Stimulated activated naive CD8-positive, alpha-beta T cell treated with anti-CD3 and anti-CD28 coated beads, Interleukin-15, Interleukin-2, amounts not matched to agents 100 ng/mL and 50 ng/mL, for 24 hours (primary cell): ENCODE data around the gene AIDA.

ENCODE experiments used
- H3K27ac Mint-ChIP-seq: one replicate; pipeline ENCODE4 v1.8.0; 2021; ENCODE audit warnings: mild to moderate bottlenecking, mixed read lengths
- H3K27me3 Mint-ChIP-seq: one replicate; pipeline ENCODE4 v1.8.0; 2021; ENCODE audit warnings: mixed read lengths
- H3K36me3 Mint-ChIP-seq: one replicate; pipeline ENCODE4 v1.8.0; 2021; ENCODE audit warnings: low read depth, mixed read lengths
- H3K4me1 Mint-ChIP-seq: one replicate; pipeline ENCODE4 v1.8.0; 2021; ENCODE audit warnings: low read depth, mixed read lengths
- H3K4me3 Mint-ChIP-seq: one replicate; pipeline ENCODE4 v1.8.0; 2021; ENCODE audit warnings: mild to moderate bottlenecking, mixed read lengths
- H3K9me3 Mint-ChIP-seq: one replicate; pipeline ENCODE4 v1.8.0; 2021; ENCODE audit warnings: mixed read lengths

Gene AIDA

GRCh38 chr1:222643606-222643937 is 68.7 kb downstream of the AIDA start:
- Mint-ChIP-seq H3K4me1 (peaks cover 30% of the 10 kb centered on the region), H3K9me3 (no peaks in the 10 kb centered on the region), H3K4me3 (peak overlapping the region; percentile 98), H3K36me3 (peaks cover 27% of the 10 kb centered on the region), H3K27me3 (no peaks in the 10 kb centered on the region), H3K27ac (peak overlapping the region; percentile 95)

- Mint-ChIP-seq H3K4me1 (peaks cover 30% of the 10 kb centered on the region), H3K27ac (no peak overlapping the region), H3K27me3 (no peaks in the 10 kb centered on the region), H3K36me3 (peaks cover 33% of the 10 kb centered on the region), H3K4me3 (peak overlapping the region; percentile 9), H3K9me3 (no peaks in the 10 kb centered on the region)
These were observed 69.8 kb downstream of the AIDA start for GRCh38 chr1:222642468-222642867.

- H3K4me3 Mint-ChIP-seq: no peak overlapping the region
These were observed 70.9 kb downstream of the AIDA start for GRCh38 chr1:222641269-222641948.

GRCh38 chr1:222634180-222635013 is 77.9 kb downstream of the AIDA start:
- Mint-ChIP-seq H3K9me3 (no peaks in the 10 kb centered on the region), H3K27ac (no peak overlapping the region), H3K4me3 (no peak overlapping the region), H3K27me3 (no peaks in the 10 kb centered on the region), H3K36me3 (peaks cover 60% of the 10 kb centered on the region), H3K4me1 (peaks cover 9% of the 10 kb centered on the region)

More at GRCh38 chr1:222641269-222641948, 70.9 kb downstream of the AIDA start:
- Mint-ChIP-seq H3K4me1 (peaks cover 23% of the 10 kb centered on the region), H3K27me3 (no peaks in the 10 kb centered on the region), H3K36me3 (peaks cover 32% of the 10 kb centered on the region), H3K9me3 (no peaks in the 10 kb centered on the region), H3K27ac (no peak overlapping the region)

- peaks cover 62% of the 10 kb centered on the region for H3K36me3 Mint-ChIP-seq
- no peak overlapping the region for H3K27ac Mint-ChIP-seq
- H3K4me3 Mint-ChIP-seq: no peak overlapping the region
- H3K9me3 Mint-ChIP-seq: no peaks in the 10 kb centered on the region
- peaks cover 9% of the 10 kb centered on the region for H3K4me1 Mint-ChIP-seq
- H3K27me3 Mint-ChIP-seq: no peaks in the 10 kb centered on the region
These were observed 79.5 kb downstream of the AIDA start for GRCh38 chr1:222632749-222633148.

GRCh38 chr1:222631611-222632208 is 80.6 kb downstream of the AIDA start:
- H3K4me1 Mint-ChIP-seq: peaks cover 9% of the 10 kb centered on the region
- no peaks in the 10 kb centered on the region for H3K27me3 Mint-ChIP-seq
- no peak overlapping the region for H3K27ac Mint-ChIP-seq
- H3K36me3 Mint-ChIP-seq: peaks cover 68% of the 10 kb centered on the region
- no peak overlapping the region for H3K4me3 Mint-ChIP-seq
- no peaks in the 10 kb centered on the region for H3K9me3 Mint-ChIP-seq

- peaks cover 9% of the 10 kb centered on the region for H3K4me1 Mint-ChIP-seq
- no peak overlapping the region for H3K4me3 Mint-ChIP-seq
- no peak overlapping the region for H3K27ac Mint-ChIP-seq
- no peaks in the 10 kb centered on the region for H3K27me3 Mint-ChIP-seq
- H3K36me3 Mint-ChIP-seq: peaks cover 63% of the 10 kb centered on the region
- no peaks in the 10 kb centered on the region for H3K9me3 Mint-ChIP-seq
These were observed 82.3 kb downstream of the AIDA start for GRCh38 chr1:222629921-222630535.

- Mint-ChIP-seq H3K27ac (peak overlapping the region; percentile 21), H3K36me3 (peaks cover 63% of the 10 kb centered on the region), H3K9me3 (no peaks in the 10 kb centered on the region), H3K4me1 (no peaks in the 10 kb centered on the region), H3K27me3 (no peaks in the 10 kb centered on the region), H3K4me3 (no peak overlapping the region)
These were observed 85.1 kb downstream of the AIDA start for GRCh38 chr1:222627232-222627631.

GRCh38 chr1:222624214-222624613 is 88.1 kb downstream of the AIDA start:
- Mint-ChIP-seq H3K4me3 (no peak overlapping the region), H3K4me1 (peaks cover 22% of the 10 kb centered on the region), H3K27me3 (no peaks in the 10 kb centered on the region), H3K9me3 (no peaks in the 10 kb centered on the region), H3K27ac (no peak overlapping the region), H3K36me3 (peaks cover 60% of the 10 kb centered on the region)

- Mint-ChIP-seq H3K9me3 (no peaks in the 10 kb centered on the region), H3K27me3 (no peaks in the 10 kb centered on the region), H3K4me1 (peaks cover 28% of the 10 kb centered on the region), H3K36me3 (peaks cover 52% of the 10 kb centered on the region), H3K27ac (no peak overlapping the region), H3K4me3 (no peak overlapping the region)
These were observed 88.8 kb downstream of the AIDA start for GRCh38 chr1:222623458-222623857.

- Mint-ChIP-seq H3K4me1 (peaks cover 28% of the 10 kb centered on the region), H3K36me3 (peaks cover 46% of the 10 kb centered on the region), H3K9me3 (no peaks in the 10 kb centered on the region), H3K27me3 (no peaks in the 10 kb centered on the region), H3K4me3 (no peak overlapping the region), H3K27ac (no peak overlapping the region)
These were observed 89.5 kb downstream of the AIDA start for GRCh38 chr1:222622765-222623164.

- Mint-ChIP-seq H3K27ac (no peak overlapping the region), H3K4me3 (no peak overlapping the region), H3K27me3 (peaks cover 1% of the 10 kb centered on the region), H3K36me3 (peaks cover 27% of the 10 kb centered on the region), H3K9me3 (no peaks in the 10 kb centered on the region), H3K4me1 (peaks cover 37% of the 10 kb centered on the region)
These were observed 91.7 kb downstream of the AIDA start for GRCh38 chr1:222620566-222620965.

- Mint-ChIP-seq H3K9me3 (no peaks in the 10 kb centered on the region), H3K4me3 (peak overlapping the region; percentile 84), H3K36me3 (peaks cover 23% of the 10 kb centered on the region), H3K27ac (peak overlapping the region; percentile 63), H3K4me1 (peaks cover 37% of the 10 kb centered on the region), H3K27me3 (peaks cover 13% of the 10 kb centered on the region)
These were observed 93.3 kb downstream of the AIDA start for GRCh38 chr1:222618880-222619596.
